GM12872 (cell line): ENCODE data around the gene RFNG.

Experiments used
- TF ChIP-seq, protein P1 (sequence below): IDR thresholded peaks from 3 replicates; pipeline ENCODE4 v1.5.1; 2011; ENCODE audit warnings: low read depth, mild to moderate bottlenecking, low read length, moderate library complexity; ENCODE audit not compliant: insufficient read depth

RFNG gene

DNA sequence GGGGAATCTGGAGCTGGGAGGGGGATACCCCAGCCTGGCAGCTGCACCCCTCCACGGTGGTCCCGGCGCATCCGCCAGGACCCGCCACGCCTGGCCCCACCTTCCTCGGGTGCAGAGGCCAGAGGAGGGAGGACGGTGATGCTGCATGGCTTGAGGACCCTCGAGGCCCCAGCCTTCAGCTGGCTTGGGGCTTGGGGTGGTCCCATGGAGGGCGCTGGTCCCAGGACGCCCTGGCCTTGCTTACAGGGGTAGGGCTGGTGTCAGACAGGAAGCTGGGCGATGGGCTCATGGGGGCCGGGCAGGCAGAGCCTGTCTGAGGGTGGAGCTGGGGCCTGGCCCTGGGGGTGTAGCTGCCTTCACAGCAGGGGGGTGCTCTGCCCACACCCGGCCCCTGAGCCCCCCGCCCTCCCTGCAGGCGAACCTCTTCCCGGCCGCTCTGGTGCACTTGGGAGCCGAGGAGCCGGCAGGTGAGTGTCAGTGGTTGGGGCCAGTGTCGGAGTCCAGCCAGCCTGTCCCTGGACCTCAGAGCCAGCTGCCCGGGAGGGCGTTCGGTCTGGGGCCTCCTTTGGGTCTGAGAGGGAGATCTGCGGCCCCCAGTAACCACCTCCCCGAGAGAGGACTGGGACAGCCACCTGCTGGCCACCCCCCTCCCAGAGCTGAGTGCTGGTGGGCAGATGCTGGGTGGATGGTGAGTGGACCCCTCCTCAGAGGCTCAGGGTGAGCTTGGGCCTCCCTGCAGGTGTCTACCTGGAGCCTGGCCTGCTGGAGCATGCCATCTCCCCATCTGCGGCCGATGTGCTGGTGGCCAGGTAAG is 35.3 kb downstream of the RFNG start:
- TF ChIP-seq, protein P1, sequence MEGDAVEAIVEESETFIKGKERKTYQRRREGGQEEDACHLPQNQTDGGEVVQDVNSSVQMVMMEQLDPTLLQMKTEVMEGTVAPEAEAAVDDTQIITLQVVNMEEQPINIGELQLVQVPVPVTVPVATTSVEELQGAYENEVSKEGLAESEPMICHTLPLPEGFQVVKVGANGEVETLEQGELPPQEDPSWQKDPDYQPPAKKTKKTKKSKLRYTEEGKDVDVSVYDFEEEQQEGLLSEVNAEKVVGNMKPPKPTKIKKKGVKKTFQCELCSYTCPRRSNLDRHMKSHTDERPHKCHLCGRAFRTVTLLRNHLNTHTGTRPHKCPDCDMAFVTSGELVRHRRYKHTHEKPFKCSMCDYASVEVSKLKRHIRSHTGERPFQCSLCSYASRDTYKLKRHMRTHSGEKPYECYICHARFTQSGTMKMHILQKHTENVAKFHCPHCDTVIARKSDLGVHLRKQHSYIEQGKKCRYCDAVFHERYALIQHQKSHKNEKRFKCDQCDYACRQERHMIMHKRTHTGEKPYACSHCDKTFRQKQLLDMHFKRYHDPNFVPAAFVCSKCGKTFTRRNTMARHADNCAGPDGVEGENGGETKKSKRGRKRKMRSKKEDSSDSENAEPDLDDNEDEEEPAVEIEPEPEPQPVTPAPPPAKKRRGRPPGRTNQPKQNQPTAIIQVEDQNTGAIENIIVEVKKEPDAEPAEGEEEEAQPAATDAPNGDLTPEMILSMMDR: no peak

DNA sequence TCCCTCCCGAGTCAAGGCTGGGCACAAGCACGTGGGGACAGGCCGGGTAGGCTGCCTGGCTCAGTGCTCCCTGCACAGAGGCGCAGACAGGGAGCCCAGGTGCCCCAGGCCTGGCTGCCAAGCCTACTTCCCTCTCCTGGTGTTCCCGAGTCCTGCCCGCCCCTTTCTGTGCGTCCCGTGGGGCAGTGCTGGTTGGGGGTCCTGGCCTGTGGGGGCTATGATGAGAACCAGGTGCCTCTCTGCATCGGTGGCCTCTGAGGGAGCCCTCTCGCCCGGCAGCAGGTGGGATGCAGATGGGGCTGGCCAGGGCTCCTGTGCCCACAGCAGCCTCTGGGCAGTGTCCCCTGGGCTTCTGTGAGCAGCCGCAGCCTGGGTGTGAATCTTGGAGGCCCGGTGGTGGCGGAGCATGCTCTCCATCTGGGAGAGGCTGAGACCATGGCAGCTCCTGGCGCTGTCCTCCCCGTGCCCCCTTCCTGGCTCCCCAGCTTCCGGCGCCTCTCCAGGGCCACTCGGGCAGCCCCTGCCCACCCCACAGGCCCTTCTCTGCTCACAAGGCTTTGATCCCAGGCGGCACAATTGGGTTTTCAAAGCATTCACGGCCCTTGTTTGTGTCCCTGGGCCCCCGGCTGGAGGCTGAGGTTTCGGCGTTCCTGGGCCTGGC is 36.2 kb downstream of the RFNG start:
- TF ChIP-seq, protein P1: no peak

DNA sequence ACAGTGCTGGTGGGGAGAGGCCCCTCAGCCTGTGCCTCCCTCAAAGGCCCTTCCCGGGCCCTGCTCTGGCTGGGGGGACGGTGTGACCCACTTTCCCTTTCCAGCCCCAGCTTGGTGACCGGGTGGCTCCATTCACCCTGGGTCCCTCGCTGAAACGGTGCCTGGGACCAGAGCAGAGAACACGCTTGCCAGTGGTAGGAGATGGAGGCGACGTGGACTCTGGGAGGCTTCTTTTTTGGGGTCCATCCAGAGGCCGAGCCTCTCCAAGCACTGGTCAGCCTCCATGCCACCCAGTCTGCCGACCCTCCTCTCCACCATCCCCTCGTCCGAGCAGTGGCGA is 36.7 kb downstream of the RFNG start:
- TF ChIP-seq, protein P1: no peak

- TF ChIP-seq, protein P1: no peak
These were observed 37.2 kb downstream of the RFNG start for GRCh38 chr17:82014432-82014831.

DNA sequence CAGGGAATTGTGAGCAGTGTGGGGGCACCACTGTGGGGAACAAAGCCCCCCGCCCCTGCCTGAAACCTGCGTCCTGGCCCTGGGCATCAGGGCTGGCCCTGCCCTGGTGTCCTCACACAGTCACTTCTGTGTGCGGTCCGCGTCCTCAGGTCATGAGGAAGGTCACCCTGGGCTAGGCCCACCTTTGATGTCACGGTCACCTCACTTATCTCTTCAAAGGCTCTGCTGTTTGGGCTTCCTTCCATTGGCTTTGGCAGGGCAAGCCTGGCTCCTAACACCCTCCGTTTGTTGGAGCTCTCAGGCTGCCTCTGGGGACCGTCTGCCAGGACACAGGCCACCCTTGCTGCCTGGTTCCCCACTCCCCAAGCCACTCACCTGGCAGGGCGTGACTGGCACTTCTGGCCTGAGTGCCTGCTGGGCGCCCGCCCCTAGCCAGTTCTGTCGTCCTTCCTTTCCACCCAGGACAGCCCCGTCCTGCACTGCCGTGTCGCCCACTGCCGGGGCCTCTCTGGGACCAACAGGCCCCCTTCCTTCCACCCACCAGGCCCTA is 37.8 kb downstream of the RFNG start:
- TF ChIP-seq, protein P1: no peak

- TF ChIP-seq, protein P1: no peak
These were observed 38.3 kb downstream of the RFNG start for GRCh38 chr17:82013341-82013740.

DNA sequence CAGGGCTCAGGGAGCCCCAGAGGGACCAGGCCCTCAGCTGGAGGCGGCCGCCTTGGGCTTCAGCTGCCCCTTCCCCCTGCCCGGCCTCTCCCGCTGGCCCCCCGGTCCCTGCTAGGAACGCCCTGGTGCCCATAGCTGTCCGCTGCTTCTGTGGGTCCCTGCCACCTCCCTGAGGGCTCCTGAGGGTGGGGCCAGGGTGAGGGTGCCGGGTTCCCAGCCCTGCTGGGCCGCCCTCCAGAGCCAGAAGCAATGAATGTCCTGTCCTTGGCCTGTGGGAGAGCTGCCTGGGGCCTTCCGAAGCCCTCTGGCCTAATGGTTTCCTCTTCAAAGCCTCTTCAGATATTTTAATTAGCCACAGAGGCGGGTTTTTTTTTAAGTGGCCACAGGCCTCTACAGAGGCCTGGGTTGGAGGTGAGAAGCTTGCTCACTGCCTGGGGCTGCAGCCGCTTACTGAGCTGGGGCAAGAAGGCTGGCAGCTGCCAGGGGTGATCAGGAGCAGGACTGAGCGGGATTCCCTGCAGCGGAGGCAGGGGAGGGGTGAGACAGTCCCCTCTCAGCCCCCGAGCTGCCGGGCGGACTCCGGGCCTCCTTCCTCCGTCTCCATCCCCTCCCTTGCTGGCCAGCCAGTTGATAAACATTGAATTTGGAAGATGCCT is 38.8 kb downstream of the RFNG start:
- TF ChIP-seq, protein P1: no peak
